Suppressor macrophage treated with lipopolysaccharide for 4 hours (primary cell): ENCODE data around the gene CTBP1.
"Not testable (repeated sequence)": the region's sequence is repeated elsewhere in the genome, so short reads cannot be mapped to it uniquely, and the experiment has no call there.

Source experiments
- DNase-seq: peaks from one replicate; pipeline ENCODE4 v3.0.0-alpha.2; 2020

Gene CTBP1

GRCh38 chr4:1237261-1237660, 11.7 kb downstream of the CTBP1 start:
- DNase-seq: not testable (repeated sequence)

DNA sequence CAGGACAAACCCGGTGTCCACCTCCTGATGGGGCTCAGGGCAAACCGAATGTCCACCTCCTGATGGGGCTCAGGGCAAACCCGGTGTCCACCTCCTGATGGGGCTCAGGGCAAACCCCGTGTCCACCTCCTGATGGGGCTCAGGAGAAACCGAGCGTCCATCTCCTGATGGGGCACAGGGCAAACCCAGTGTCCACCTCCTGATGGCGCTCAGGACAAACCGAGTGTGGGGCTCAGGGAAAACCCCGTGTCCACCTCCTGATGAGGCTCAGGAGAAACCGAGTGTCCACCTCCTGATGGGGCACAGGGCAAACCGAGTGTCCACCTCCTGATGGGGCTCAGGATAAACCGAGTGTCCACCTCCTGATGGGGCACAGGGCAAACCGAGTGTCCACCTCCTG, 12.1 kb downstream of the CTBP1 start:
- not testable (repeated sequence) for DNase-seq

DNA sequence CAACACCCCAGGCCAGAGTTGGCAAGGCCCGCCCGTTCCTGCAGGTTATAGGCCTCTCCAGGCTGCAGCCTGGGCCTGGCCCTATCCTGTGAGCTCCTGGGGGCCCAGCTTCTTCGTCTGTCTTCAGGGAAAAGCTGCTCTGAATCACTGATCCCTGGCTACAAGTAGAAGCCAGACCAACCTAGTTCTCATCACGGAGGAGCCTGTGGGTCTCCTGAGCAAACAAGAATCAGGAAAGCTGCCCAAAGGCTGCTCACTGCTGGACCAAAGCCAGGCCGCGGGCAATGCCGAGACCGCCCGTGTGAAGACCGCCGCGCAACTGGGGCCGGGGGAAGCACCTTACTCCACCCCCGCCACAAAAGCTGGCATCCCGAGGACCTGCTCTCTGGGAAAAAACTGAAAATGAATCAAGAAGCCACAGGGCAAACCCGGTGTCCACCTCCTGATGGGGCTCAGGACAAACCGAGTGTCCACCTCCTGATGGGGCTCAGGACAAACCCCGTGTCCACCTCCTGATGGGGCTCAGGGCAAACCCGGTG, 12.8 kb downstream of the CTBP1 start:
- no peak for DNase-seq

GRCh38 chr4:1235381-1236102, 13.4 kb downstream of the CTBP1 start:
- no peak for DNase-seq

DNA sequence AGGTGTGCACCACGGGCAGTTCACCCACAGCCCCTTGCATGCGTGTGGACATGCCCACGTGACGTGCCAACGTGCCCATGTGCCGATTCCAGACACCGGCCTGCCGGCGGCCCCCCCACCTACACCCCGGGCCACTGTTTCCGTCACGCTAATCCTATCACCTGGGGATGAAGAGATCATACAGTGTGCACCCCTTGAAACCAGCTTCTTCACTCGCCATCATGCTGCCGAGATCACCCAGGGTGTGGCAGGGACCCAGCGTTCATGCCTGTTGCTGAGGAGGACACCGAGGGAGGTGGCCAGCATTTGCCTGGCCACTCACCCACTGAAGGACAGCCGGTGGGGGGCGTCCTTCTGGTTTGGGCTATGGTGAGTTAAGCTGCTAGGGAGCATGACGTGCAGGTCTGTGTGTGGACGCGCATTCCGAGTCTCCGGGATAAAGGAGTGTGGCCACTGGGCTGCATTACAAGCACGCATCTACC, 14.1 kb downstream of the CTBP1 start:
- DNase-seq: no peak

GRCh38 chr4:1234309-1234695, 14.6 kb downstream of the CTBP1 start:
- no peak for DNase-seq

DNA sequence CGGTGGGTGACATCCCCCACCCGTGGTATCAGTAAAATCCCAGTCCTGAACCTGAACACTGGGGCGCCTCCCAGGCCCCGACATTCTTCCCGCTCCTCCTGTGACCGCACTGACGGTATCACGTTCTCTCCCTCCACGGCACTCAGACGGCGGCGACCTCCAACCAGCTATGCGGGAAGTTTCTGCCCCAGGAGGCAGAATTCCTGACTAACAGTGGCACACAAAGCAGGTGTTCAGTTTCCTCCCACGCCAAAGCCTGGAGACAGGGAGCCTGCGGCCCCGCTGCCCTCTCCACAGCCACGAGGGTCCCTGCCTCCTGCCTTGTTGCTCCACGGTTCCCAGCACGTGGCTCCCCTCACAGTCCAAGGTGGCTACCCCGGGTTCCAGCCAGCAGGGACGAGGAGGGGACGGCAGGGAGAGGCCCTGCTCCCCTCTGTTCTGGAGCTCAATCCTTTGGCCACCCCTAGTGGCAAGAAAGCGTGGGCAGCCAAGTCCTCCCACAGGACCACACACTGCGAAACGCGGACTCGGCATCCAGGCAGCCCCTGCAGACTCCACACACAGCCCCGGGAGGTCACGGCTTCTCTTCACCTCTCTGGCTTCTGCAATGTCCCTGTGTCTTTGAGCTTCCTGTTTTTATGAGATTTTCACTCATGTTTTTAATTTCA, 15.2 kb downstream of the CTBP1 start:
- no peak for DNase-seq

GRCh38 chr4:1232661-1233621, 16.0 kb downstream of the CTBP1 start:
- no peak for DNase-seq

DNA sequence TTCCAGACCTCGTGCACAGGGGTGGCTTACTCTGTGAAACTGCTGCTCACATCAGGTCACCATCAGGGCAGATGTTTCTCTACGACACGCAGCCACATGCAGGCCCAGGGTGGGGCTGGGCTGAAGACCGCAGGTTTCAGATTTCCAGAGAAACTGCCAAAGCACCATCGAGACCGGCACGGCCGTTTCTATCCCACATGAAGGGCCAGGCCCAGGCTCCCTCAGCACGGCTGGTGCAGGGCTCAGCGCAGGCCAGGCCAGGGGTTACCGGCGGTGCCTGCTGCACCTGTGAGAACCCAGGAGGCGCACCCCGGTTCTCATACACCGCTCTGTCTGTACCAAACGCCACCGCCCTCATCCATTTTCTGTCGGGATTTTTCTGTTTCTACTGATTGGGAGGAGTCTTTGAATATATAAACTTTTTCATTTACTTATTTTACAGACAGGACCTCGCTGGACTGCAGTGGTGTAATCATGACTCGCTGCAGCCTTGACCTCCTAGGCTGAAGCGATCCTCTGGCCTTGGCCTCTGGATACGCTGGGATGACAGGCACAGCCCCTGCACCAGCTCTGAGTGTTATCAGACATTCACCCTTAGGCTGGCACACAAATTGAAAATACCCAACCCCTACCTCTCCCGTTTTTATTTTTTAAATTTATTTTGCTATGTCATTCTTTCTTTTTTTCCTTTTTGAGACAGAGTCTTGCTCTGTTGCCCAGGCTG, 17.1 kb downstream of the CTBP1 start:
- no peak for DNase-seq

GRCh38 chr4:1230971-1231636, 17.8 kb downstream of the CTBP1 start:
- DNase-seq: no peak

DNA sequence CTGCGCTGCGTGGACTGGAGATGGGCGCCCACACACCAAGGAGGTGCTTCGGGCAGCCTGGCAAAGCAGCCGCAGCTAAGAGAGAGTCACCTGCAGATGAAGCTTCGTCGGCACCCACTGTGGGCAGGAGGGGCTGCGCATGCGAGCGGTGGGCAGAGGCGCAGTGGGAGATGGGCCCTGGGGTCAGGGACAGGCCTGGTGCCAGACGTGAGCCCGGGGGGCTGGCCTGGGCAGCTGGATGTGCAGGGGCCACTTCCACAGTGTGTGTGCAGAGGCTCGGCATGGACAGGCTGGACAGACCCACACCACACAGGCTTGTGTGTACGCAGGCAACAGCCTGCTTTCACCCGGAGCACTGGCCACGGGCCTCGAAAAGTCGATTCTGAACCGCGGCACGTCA, 18.6 kb downstream of the CTBP1 start:
- DNase-seq: no peak

GRCh38 chr4:1229117-1229849, 19.6 kb downstream of the CTBP1 start:
- no peak for DNase-seq

DNA sequence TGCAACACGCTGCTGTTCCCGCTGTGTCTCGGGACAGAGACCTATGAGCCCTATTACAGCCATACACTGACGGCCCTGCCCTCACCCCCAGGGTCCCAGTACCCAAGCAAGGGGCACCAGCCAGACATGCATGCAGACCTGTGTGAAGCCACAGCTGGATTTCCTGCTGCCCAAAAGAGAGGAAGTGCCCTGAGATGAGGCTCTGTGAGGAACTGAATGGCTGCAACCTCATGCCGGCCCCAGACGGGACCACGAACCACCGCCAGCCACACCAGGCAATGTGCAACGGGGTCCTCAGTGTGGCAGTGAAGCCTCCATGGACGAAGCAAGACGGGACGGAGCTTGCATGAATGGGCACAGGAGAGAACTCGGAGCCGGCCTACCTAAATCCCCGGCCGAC, 21.1 kb downstream of the CTBP1 start:
- DNase-seq: no peak

DNA sequence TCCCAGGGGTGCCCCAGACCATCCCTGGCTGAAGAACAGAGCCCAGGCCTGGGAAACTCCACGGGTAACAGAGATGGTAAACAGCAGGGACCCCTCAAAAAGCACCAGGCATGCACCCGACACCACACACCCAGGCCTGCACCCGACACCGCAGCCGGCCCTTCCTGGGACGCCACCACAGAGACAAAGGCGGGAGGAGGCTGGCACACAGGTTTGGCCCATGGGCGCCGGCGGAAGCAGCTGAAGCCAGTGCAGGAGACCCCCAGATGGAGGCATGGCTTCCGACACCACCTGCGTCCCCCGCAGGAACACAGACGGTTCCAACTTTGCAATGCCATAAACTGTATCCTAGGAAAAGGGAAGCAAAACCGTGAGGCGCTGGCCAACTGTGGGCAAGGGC, 22.3 kb downstream of the CTBP1 start:
- peak; percentile 3 for DNase-seq

DNA sequence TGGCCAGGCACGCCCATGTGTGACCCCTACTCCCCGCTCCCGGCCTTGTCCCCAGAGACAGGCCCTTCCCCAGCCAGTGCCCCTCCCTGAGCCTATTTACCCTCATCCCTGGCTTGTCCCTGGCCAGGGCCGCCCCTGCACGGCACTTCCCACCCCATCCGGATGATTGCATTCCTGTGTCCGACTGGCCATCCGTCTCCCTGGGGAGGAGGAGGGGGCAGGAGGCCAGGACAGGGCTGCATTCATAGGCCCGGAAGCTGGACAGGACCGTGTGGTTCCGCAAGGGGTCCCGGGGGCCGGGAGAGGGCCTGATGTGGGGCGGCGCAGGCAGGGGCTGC, 22.8 kb downstream of the CTBP1 start:
- DNase-seq: no peak

DNA sequence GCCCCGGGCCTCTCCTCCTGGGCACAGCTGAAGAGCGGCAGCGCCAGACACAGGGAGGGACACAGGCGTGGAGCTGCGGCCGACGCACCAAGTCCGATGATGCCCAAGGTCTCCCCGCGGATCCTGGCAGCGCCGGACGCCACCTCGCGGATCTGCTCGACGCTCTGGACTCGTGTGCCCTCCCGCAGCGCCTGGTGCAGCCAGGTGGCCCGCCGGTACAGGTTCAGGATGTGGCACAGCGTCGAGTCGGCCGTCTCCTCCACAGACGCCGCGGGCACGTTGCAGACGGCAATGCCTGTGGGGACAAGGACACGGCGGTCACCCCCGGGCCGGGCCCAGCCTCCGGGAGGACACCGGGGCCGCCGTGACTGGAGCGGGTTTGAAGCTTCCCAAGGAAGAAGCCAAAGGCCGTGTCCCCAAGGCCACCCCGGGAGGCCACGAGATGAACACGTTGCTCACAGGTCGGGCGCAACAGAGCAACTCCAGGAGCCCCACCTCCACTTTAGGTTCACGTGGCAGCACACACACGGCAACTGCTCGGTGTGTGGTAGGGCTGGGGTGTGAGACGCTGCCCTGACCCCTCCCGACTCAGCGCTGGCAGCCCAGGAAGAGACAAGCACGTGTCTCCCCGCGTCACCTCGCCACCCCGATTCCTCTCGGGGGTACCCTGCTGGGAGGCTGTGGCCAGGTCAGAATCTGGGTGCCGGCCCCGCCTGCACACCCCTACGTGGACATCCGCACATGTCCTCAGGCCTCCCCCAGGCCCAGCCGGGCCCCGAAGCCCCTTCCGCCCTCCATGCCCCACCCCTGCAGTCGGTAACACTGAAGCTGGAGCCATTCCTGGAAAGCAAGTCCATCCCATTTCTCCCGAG, 23.4 kb downstream of the CTBP1 start:
- DNase-seq: no peak

- no peak for DNase-seq
These were observed 24.8 kb downstream of the CTBP1 start for GRCh38 chr4:1223841-1224809.

DNA sequence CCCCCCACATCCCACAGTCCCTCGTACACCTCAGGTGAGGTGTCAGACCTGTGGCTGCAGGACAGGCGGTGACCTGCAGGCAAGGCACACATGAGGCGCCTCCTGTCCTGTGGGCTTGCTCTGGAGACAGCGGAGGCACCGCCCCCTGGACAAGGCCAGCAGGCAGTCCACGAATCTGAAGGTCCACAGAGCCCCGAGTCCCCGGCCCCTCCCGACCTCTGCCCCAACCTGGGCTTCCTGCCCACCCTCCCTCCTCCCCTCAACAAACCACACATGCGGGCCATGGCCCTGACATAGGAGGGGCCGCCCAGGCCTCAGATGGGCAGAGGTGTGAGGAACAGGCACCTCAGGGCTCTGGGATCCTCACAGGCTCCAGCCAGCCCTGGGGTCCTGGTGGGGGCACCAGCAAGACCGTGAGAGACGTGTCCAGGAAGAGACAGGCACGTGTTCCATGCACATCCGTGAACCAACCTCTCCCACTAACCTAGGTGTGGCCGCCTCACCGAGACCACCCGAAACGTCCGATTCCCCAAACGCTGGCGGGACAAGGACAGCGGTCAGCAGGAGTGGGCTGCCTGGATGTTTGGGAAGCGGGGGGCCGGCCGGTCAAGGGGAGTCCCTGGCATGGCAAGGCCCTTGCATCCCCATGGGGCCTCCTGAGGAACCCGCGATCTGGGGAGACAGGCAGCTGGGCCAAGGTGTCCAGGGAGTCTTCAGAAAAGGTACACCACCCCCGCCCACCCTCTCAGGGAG, 25.8 kb downstream of the CTBP1 start:
- DNase-seq: no peak
